HT1080 (cell line): ENCODE results near the gene SLC7A4. TPM values are rescaled to one million over a fixed set of nuclear protein-coding genes. Genes with fewer than 3 reads are reported as not detected.
"Not testable (repeated sequence)": the region's sequence is repeated elsewhere in the genome, so short reads cannot be mapped to it uniquely, and the experiment has no call there.

Experiments used
- DNase-seq: peaks from one replicate; pipeline ENCODE4 v3.0.0-alpha.2; 2015; ENCODE audit warnings: low read depth
- total RNA-seq: library from RNA; depleted of rRNA; stranded (reverse); fragments of >200 nt; shearing (Covaris generic); gene quantifications from 2 replicates; pipeline ENCODE4 v1.2.3, GENCODE V29; 2014

Gene SLC7A4
- total RNA-seq, 1 experiment from 2014 or later = not detected

DNA sequence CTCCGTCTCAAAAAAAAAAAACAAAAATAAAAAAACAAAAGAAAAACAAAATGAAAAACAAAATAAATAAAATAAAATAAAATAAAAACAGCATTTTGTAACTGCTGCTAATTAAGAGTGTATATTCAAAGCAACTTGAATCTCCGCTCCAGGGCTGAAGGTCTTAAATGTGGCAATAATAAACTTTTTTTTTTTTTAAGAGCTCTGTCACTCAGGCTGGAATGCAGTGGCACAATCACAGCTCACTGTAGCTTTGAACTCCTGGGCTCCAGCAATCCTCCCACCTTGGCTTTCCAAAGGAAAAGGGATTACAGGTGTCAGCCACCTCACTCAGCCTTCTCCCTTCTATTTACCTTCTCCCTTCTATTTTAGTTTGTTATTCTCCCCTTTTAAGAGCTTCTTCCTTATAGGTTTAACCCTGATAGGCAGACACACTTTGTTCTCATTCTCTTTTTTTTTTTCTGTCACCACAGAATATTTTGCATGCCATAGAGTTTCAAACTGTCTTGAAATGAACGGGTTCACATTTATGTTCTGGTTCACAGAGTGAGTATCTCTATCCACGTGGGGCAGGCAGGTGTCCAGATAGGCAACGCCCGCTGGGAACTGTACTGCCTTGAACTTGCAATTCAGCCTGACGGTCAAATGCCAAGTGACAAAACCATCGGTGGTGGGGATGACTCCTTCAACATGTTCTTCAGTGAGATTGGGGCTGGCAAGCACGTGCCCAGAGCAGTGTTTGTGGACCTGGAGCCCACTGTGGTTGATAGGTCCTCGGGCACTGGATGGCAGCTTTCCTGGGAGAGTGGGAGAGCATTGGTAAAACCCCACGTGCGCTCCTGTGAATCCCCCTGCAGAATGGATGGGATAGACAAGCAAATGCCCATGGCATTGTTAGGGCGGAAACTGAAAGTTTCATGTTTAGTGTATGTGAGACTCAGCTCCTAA, 32.8 kb upstream of the SLC7A4 start:
- no peak for DNase-seq

DNA sequence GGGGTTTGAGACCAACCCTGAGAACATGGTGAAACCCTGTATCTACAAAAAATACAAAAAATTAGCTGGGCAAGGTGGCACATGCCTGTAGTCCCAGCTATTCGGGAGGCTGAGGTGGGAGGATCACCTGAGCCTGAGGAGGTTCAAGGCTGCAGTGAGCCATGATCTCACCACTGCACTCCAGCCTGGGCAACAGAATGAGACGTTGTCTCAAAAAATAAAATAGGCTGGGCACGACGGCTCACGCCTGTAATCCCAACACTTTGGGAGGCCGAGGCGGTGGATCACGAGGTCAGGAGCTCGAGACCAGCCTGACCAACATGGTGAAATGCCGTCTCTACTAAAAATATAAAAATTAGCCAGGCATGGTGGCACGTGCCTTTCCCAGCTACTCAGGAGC, 32.1 kb upstream of the SLC7A4 start:
- not testable (repeated sequence) for DNase-seq

DNA sequence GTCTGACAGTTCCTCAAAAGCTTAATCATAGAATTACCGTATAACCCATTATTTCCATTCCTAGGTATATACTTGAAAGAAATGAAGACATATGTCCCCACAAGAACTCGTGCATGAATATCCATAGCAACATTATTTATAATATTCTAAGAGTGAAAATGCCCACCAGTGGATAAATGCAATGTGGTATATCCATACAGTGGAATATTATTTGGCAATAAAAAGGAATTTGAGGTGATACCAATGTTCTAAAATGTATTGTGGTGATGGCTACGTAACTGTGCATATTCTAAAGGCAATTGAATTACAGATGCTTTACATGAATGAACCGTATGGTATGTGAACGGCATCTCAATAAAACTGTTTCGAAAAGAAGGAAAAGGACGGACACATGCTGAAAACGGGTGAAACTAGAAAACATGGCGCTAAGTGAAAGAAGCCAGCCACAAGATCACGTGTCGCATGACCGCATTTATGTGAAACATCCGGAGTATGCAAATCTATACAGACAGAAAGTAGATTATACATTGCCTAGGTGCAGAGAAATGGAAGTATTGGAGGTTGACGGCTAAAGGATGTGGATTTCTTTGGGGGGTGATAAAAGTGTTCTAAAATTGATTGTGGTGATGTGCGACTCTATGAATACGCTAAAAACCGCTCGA, 29.4 kb upstream of the SLC7A4 start:
- DNase-seq = not testable (repeated sequence)

DNA sequence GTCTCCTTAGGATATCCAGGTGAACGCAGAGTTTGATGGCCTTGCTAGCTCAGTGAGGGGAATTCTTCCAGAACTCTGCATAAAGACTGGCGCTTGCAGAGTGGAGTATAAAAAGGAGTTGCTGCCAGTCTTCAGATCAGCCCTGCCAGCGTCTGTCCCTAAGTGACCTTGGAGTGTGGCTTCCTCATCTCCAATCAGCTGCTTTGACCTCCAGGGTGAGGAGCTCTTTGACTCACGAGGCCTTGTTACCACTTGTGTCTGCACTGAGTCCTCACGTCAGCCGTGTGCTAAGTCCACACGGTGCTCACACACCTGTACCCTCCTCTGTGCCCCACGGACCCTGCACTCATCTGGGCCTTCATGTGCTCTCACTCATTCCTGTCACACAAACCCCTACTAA, 28.0 kb upstream of the SLC7A4 start:
- DNase-seq = not testable (repeated sequence)

DNA sequence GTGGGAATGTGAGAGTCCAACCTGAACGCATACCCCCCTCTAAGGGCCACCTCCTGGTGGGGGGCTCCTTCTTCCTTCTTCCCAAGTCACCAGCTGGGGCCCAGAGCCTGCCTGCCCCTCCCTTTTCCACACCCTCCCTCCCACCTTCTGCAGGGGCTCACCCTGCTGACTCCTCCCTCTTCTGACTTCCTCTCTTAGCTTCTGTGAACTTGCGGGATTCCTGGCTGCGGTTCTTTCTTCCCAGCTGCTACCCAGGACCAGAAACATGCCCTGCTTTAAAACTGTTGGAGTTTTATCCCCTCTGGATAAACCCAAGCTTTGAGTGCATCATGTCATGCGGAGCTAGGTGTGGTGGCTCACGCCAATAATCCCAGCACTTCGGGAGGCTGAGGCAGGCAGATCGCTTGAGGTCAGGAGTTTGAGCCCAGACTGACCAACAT, 23.5 kb upstream of the SLC7A4 start:
- no peak for DNase-seq

DNA sequence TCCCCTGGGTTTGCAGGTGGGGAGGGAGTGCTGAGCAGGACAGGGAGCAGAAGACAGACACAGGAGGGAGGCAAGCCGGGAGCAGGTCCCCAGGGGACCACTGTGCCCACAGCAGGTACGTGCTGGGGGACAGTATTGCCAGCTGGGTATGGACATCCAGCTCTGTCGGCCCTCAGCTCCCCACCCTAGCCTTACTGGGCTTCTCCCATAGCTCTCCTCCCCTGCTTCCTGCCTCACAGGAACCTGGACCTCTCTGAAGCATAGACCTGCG, 23.1 kb upstream of the SLC7A4 start:
- DNase-seq = no peak

DNA sequence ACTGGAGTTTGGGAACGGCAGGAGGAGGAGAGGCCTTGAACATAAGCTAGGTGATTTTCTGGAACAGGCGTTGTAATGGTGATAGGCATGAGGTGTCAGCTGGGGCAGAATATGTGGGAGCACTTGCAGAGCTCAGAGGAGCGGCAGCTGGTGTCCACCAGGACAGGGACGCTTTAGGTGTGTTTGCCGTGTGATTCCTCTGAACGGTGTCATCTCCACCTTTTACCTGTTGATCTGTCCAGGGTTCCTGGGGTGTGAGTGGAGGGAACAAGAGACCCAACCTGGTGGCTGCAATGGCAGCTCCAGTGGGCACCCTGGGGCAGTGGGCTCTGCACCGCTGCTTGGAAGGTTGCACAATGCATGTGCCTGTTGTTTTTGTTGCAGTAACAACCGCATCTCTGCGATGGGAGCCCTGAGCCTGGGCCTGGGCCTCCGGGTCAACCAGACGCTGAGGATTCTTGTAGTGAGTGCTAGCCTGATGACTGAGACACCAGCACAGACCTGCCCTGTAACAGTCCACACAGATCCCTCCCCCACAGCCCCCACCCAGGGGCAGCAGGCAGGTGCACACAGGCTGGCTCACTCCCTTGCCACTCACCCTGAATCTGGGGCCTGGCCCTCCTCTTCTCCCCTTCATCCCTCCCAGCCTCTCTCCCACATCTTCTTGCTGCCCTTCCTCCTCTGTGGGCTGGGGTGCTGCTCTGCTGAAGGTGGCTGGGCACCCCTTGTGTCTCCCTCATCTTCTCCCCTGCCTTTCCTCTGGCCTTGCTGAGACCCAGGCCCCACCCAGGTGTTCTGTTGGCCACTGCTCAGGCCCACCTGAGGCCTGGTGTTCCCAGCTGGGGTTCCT, 22.6 kb upstream of the SLC7A4 start:
- DNase-seq = no peak

DNA sequence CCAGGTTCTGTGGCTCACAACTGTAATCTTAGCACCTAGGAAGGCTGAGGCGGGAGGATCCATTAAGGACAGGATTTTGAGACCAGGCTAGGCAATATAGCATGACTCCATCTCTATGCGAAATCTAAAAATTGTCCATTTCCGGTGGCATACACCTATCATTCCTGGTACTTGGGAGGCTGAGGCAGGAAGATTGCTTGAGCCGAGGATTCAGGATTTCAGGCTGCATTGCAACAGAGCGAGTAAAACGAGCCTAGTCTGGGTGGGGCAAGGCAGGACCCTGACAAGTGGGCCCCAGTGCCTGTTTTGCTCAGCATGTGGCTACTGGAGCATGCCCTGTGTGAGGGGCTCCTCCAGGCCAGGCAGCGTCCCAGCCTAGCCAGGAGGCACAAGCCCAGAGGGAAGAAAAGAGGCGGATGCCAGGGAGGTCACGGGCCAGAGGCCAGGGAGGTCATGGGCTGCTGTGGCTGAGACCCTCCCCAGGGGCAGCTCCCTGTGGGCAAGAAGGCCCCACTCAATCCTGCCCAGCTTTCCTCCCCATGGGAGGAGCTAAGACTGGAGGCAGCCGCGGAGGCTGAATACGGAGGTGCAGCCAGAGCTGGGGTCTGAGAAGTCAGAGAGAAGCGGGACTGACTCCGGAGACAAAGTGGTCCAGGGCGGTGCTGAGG, 21.8 kb upstream of the SLC7A4 start:
- DNase-seq = no peak

DNA sequence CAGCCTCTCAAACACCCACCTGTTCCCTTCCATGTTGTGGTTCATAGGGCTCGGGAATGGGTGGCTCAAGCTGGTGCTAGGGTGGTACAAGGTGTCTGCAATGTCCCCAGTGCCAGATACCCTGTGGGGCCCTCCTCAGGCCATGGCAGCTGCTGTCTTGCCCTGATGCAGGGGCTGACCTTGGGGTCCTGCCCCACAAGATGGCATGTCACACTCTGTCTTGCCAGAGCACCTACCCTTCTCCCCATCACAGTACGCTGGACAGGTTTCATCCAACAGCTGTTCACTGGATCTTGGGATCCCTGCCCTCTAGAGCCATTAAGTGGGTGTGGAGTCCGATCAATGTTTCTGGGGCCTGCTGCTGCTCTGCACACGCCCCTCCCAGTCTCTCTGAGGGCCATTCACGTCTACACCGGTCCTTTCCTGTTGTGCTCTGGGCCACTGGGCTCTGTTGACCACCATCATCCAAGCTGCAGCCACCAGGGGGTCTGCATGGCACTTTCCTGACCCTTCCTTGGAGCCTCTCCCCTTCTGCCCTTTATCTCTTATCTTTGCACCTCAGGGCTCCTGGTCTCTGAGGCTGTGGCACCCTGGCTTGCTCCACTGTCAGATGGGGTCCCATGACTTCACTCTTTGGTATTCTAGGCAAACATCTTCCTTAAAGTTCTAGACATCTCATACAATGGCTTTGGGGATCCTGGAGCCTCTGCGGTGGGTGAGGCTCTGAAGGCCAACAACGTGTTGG, 20.5 kb upstream of the SLC7A4 start:
- no peak for DNase-seq

DNA sequence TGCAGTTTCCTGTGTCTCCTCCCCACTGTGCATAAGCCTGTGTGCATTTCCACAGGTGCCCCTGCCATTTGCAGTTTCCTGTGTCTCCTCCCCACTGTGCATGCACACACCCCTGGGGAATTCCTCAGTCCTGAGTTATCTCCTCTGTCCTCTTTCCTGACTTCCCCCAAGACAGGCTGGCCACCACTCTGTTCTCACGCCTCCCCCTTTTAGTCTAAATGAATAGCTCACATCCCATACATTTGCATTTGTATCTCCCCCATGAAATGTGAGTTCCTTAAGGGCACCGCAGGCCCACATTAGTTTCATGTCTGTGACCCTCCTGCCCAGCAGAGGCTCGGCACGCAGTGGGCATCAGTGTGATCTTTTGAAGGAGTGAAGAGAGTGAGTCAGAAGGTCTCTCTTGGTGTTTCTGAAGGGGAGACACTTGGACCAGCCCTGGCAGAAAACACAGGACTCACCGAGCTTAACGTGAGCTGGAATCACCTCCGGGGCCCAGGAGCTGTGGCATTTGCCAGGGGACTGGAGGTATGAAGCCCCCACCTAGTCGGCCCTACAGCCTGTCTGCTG, 19.6 kb upstream of the SLC7A4 start:
- peak; percentile 56 for DNase-seq

DNA sequence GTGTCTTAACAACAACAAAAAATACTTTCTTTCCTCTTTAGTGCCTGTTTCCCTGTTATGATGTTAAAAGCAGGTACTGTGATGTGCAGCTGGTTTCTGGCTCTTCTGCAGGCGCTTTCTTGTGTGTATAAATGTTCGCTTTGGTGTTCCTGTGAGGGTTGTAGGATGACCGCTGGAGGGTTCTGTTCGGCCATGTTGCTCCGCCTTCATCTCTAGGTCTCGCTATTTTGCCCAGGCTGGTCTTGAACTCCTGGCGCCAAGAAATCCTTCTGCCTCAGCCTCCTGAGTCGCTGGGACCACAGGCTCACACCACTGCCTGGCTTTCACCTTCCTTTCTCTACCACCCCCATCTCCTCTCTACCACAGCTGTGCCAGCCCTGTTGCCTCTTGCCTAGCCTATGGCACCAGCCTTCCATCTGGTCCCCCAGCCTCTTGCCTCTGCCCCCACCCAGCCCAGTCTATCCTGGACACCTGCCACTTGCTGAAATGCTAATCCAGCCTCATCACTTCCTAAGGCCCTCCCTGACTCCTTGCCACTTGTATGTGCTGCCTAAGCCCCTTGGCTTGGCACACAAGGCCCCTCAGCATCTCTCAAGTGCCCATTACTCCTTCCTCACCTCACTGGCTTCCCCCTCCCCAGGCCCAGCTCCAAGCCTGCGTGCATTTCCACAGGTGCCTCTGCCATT, 18.9 kb upstream of the SLC7A4 start:
- no peak for DNase-seq

DNA sequence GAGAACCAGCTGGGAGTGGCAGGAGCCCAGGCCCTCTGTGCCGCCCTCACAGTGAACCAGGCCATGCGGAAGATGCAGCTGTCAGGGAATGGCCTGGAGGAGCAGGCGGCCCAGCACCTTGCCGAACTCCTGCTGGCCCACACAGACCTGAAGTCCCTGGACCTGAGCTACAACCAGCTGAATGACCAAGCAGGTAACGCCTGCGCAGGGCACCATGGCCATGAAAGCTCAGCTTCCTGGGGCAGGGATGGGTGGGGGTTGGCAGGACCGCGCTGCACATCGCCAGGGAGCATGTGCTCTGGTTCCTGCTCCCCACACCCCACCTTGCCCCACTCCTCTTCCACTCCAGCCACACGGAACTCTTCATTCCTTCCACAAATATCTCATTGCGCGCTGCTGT, 16.6 kb upstream of the SLC7A4 start:
- not testable (repeated sequence) for DNase-seq

DNA sequence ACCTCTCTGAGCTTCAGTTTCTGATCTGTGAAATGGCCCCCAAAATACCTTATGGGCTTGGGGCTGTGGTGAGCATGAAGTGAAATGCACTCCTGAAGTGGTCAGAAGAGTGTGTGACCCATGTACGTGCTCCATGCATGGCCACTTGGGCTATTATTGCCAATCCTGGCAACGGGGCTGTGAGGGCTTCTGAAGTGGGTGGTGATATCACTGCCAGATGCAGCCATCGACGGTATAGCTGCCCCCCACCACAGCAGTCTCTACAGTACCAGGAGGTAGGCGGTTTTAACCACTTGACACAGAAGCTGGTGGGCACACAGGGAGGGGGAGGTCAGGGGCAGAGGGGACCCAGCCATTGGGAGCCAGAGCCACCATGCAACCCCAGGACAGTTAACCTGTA, 16.1 kb upstream of the SLC7A4 start:
- DNase-seq = not testable (repeated sequence)

DNA sequence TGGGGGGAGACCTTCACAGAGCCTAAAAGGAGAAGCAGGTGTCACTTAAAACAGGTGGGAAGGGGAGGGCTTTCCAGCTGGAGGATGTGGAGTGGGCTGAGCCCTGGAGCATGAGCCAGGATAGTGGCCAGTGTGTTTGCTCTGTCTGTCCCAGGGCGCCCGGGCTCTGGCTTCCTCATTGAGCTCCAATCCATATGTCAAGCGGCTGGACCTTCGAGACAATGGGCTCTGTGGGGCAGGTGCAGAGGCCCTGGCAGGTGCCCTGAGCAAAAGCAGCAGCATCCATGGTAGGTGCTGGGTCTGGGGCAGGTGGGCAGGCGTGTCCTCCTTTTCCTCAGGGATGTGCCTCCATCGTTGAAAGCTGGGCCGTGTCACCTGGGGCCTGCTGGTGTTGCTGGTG, 15.4 kb upstream of the SLC7A4 start:
- no peak for DNase-seq

DNA sequence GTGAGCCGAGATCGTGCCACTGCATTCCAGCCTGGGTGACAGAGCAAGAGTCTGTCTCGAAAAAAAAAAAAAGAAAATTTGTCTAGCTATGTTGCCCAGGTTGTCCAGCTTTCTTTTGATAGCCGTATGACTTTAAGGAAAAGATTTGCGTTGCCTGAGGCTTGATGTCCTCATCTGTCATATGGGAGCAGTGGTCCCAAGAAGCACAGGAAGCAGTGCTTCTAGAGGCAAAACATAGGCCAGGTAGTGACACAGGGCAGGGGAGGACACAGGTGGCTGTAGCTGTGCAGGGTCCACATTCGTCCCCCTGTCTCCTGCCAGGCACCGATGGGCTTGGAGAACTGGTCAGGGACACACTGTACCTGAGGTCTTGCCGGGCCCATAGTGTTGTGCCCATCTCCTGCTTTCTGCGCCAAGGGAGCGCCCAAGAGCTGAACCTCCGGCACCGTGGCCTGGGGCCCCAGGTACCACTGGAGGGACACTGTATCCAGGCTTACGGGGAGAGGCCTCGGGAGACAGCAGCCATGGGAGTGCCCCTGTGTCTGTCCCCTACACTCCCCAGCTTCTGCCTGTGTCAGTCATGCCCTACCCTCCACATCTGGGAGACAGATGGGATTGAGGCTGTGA, 14.8 kb upstream of the SLC7A4 start:
- no peak for DNase-seq

DNA sequence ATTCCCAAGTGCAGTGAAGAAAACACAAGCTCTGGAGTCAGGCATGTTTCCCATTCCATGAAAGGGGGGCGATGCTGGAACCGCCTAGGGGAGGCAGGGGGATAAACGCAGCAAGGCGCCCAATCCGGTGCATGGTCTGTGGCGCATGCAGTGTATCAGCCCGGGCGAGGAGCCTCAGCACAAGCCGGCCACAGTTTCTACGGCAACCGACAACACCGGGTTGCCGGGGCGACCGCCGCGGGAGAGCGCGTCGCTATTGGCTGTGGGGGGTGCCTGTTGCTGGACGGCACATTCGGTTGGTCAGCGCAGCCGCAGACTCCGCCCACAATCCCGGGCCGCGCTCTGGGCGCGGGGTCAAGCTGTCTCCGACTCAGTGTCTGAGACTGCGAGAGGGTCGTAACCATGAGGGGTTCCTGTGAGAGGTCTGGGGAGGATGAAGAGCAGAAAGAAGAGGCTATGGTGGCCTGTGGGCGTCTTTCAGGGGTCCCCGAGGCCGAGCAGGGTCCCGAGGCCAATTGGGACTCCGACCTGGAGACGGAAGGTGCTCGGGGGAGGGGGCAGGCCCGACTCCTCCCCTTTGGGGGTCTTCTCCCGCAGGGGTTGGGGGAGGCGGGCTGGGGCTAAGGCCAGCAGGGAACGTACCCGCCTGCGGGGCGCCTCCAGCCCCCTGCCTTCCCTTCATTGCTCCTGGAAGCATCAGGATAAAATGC, 13.4 kb upstream of the SLC7A4 start, which contains the start of gene LRRC74B:
Gene LRRC74B, plus strand, starts transcription at position 362 of the 710 bp plus-strand sequence. Its CDS starts 41 bp downstream, at position 403.
- peak; percentile 91 for DNase-seq

DNA sequence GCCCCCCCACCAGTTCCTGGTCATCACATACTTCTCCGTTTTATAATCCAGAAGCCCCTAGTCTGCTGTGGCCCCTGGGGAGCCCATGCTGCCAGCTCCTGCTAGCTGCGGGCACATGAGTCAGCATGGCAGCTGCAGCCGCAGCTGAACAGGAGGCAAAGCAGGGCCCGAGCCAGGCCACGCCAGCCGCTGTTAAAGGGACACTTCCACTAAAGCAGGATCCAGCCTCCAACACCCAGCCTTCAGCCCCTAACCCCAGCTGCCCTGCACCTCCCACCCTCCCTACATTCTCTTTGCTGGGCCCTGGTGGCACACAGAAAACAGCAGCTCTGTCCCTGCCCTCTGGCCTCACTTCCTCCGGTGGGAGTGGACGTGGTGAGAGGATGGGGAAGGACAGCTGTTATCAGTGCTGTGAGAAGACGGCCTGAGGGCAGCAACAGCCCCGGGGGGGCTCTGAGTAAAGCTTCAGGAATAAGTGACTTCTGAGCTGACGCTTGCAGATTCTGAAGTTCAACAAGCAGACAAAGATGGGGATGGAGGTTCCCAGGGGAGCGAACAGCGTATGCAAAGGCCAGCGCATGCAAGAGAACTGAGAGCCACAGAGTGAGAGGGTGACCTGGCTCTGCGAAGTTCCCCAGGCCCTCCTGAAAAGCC, 12.7 kb upstream of the SLC7A4 start:
- peak; percentile 68 for DNase-seq
